Thoracic aorta (tissue), 2 donors: Measurements from ENCODE around the gene ALB. TPM values are rescaled to one million over a fixed set of nuclear protein-coding genes. Genes with fewer than 3 reads are reported as not detected.
A peak's percentile ranks its signal among the peaks of the same experiment; 100 is the strongest.

Experiments
- ATAC-seq: fragments of 150-250 bp; one replicate; pipeline ENCODE4 v1.8.0; 2017; ENCODE audit warnings: low read depth; ENCODE audit not compliant: insufficient number of reproducible peaks, low FRiP score
- DNase-seq: peaks from one replicate; pipeline ENCODE4 v3.0.0-alpha.2; 2020; ENCODE audit warnings: low spot score
- H3K27ac ChIP-seq, 2 donors: fragments of 200-600 bp; sonication (generic); 1 replicate in 1 of 2; 2 replicates in 1 of 2; pipeline ENCODE4 v1.5.1; 2016; ENCODE audit warnings: mild to moderate bottlenecking in 2 of 2, moderate library complexity in 2 of 2
- H3K27me3 ChIP-seq: fragments of 200-600 bp; sonication (generic); replicated peaks from 2 replicates; pipeline ENCODE4 v1.6.0; 2016; ENCODE audit warnings: mild to moderate bottlenecking; ENCODE audit not compliant: insufficient read depth
- H3K36me3 ChIP-seq: fragments of 200-600 bp; sonication (generic); one replicate; pipeline ENCODE4 v1.5.1; 2016
- H3K4me1 ChIP-seq, 2 donors: fragments of 200-600 bp; sonication (generic); 1 replicate in 1 of 2; 2 replicates in 1 of 2; pipeline versions ENCODE4 v1.5.1 to v1.6.0; 2016; ENCODE audit warnings: low read depth in 2 of 2, mild to moderate bottlenecking in 1 of 2; ENCODE audit not compliant: control insufficient read depth in 1 of 2
- H3K4me3 ChIP-seq: fragments of 200-600 bp; sonication (generic); 2 replicates; pipeline ENCODE4 v1.5.1; 2016; ENCODE audit warnings: mild to moderate bottlenecking
- H3K9me3 ChIP-seq: fragments of 200-600 bp; sonication (generic); 2 replicates; pipeline ENCODE4 v1.5.1; 2016
- total RNA-seq, 2 donors: library from RNA; depleted of rRNA; stranded (reverse); fragments of >200 nt; gene quantifications; one replicate each; pipeline versions ENCODE4 v1.1.0 to v1.2.3, GENCODE V29; 2016
- TF ChIP-seq, protein P1 (sequence below): fragments of 200-600 bp; sonication (generic); IDR thresholded peaks from one replicate; pipeline ENCODE4 v1.5.1; 2019; ENCODE audit warnings: antibody characterized with exemption

Gene ALB
- total RNA-seq, 2 donors from 2014 or later: not detected

DNA sequence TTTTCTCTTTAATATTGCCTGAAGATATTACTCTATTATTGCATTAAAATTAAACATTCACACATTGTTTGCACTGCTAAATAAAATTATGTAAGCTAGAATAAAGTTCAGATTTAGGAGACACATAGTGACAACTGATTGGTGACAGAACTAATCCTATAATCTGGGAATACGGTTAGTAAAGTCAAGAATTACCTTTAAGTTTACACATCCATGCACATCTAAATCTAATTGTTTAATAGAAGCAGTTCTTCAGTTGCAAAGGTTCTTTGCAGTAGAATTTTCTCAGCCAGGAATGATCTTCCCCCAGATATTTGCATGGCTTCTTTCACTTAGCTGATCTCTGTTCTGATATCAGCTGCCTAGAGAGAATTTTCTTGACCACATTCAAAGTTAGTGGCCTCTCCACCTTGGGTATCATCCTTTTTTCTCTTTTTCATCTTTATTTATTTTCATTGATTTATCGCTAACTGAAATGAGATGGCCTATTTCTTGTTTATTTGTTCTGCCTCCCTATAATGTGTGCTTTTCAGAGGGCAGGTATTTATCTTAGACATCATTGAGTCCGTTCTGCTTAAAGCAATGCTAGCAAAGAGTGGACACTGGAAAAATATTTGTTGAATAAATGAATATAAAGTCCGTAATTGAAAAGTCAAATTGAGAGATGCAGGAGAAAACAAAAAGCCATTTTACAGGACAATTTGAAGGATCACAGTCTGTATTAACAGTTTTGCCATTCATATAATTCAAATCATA, 44.5 kb downstream of the ALB start:
- H3K9me3 ChIP-seq: no peaks in the 10 kb centered on the region
- no peak overlapping the region for H3K27ac ChIP-seq
- TF ChIP-seq, protein P1, sequence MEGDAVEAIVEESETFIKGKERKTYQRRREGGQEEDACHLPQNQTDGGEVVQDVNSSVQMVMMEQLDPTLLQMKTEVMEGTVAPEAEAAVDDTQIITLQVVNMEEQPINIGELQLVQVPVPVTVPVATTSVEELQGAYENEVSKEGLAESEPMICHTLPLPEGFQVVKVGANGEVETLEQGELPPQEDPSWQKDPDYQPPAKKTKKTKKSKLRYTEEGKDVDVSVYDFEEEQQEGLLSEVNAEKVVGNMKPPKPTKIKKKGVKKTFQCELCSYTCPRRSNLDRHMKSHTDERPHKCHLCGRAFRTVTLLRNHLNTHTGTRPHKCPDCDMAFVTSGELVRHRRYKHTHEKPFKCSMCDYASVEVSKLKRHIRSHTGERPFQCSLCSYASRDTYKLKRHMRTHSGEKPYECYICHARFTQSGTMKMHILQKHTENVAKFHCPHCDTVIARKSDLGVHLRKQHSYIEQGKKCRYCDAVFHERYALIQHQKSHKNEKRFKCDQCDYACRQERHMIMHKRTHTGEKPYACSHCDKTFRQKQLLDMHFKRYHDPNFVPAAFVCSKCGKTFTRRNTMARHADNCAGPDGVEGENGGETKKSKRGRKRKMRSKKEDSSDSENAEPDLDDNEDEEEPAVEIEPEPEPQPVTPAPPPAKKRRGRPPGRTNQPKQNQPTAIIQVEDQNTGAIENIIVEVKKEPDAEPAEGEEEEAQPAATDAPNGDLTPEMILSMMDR: no peak
- ATAC-seq: no peak
- no peak for DNase-seq
- H3K27me3 ChIP-seq: no peaks in the 10 kb centered on the region
- H3K36me3 ChIP-seq: no peaks in the 10 kb centered on the region
- H3K4me3 ChIP-seq: no peak overlapping the region
- peaks cover 4 to 22% of the 10 kb centered on the region in 2 donors for H3K4me1 ChIP-seq

DNA sequence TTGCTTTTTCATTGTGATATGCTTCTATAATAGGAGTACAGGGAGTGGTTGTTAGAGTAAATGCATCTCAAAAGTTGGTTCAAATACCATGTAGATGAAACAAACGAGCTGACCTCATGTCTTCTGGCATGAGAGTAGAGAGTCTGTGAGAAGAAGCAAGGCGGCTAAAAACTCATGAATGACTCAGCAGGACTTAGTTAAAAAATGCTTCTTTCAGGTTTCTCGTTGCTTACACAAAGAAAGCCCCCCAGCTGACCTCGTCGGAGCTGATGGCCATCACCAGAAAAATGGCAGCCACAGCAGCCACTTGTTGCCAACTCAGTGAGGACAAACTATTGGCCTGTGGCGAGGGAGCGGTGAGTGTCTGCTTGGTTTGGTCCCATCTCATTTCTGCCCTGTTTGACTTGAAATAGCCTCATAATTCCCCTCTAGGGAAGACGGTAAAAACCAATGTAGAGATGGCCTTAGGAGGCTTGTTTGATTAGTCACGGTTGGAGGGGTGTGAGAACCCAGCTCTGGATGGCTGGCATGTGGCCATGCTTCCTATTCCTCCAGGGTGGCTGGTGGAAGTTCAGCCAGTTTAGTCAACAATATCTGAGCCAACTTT, 46.4 kb downstream of the ALB start:
- Histone ChIP-seq H3K9me3 (no peaks in the 10 kb centered on the region), H3K4me1 (peaks cover 4 to 24% of the 10 kb centered on the region in 2 donors), H3K36me3 (no peaks in the 10 kb centered on the region), H3K27me3 (no peaks in the 10 kb centered on the region), H3K27ac (peak overlapping the region; percentile 46 to 65), H3K4me3 (peak overlapping the region; percentile 38)
- TF ChIP-seq, protein P1: no peak
- peak; percentile 77 for ATAC-seq
- peak; percentile 6 for DNase-seq

DNA sequence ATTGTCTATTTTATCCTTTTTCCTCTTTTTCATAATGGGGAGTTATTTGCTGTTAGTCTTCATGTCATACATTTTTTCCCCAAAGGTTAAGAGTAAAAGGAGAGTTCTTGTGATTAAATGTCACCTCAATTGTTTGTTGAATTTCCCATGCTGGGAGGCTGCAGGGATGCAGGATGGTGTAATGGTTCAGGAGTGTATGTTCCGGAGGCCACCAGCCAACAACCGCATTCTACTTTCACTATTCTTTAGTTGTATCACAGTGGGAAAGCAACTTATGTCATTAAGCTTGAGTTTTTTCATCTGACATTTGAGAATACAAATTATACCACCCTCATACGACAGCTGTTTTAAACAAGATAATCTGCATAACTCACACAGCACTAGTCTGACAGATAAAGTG, 47.3 kb downstream of the ALB start:
- Histone ChIP-seq H3K4me1 (peaks cover 4 to 24% of the 10 kb centered on the region in 2 donors), H3K36me3 (no peaks in the 10 kb centered on the region), H3K27ac (peak overlapping the region in 1 of 2 donors; percentile 65), H3K27me3 (no peaks in the 10 kb centered on the region), H3K4me3 (no peak overlapping the region), H3K9me3 (no peaks in the 10 kb centered on the region)
- DNase-seq: no peak
- TF ChIP-seq, protein P1: no peak
- no peak for ATAC-seq

DNA sequence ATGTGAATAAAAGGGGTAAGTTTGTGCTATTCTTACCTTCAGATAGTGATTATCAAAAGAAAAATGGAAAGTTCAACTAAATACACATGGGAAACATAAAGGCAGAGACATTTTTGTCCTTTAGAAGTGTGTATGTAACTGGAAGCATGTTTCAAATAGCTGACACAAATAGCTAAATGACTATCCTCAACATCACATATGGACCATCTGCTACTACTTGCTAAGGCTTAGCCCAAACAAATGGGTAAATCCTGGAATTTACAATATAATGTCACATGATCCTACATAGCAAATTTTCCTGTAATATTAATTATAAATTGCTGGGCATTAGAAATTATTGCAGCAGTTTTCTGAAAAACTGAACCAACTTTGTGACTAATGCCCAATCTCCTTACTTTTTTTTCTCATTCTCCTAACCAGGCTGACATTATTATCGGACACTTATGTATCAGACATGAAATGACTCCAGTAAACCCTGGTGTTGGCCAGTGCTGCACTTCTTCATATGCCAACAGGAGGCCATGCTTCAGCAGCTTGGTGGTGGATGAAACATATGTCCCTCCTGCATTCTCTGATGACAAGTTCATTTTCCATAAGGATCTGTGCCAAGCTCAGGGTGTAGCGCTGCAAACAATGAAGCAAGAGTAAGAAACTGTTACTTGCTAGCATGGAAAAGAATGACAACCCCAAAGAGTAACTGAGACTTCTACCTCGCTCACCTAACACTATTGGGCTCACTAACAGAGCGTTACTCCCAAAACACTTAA, 48.1 kb downstream of the ALB start:
- TF ChIP-seq, protein P1: no peak
- DNase-seq (no peak), ATAC-seq (no peak)
- peaks cover 4 to 24% of the 10 kb centered on the region in 2 donors for H3K4me1 ChIP-seq
- H3K9me3 ChIP-seq: no peaks in the 10 kb centered on the region
- H3K4me3 ChIP-seq: no peak overlapping the region
- H3K27me3 ChIP-seq: no peaks in the 10 kb centered on the region
- H3K36me3 ChIP-seq: no peaks in the 10 kb centered on the region
- H3K27ac ChIP-seq: no peak overlapping the region
